GM12865 (cell line): ENCODE data around the gene COL9A3.

Source experiments
- DNase-seq: peaks from one replicate; pipeline ENCODE4 v3.0.0; 2010; ENCODE audit warnings: low read depth
- H3K4me3 ChIP-seq: 2 replicates; pipeline ENCODE4 v1.5.1; 2011; ENCODE audit warnings: mild to moderate bottlenecking, low read depth, low read length, control low read depth
- TF ChIP-seq, protein P1 (sequence below): IDR thresholded peaks from 2 replicates; pipeline ENCODE4 v1.5.1; 2011; ENCODE audit warnings: low read length, control low read depth, low read depth, inconsistent platforms; ENCODE audit not compliant: insufficient read depth; ENCODE audit errors: missing control alignments

Gene COL9A3

DNA sequence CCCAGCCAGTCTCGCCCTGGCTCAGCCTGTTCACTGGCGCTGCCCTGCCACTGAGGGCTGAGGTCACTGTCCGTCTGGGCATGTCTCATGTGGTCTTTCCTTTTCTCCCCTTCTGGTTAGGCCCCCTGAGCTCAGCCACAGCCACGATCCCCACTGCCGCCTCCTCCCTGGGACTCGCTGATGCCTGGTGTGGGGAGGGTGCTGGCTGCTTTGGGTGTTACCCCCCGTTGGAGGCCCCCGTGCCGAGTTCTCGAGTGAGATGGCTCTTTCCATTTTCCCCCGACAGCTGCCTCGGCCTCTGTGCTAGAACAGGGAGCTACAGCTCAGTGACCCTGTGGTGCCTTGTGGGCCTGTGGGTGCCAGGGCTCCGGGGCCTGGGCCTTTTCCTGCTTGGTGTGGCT is 59.7 kb downstream of the COL9A3 start:
- TF ChIP-seq, protein P1, sequence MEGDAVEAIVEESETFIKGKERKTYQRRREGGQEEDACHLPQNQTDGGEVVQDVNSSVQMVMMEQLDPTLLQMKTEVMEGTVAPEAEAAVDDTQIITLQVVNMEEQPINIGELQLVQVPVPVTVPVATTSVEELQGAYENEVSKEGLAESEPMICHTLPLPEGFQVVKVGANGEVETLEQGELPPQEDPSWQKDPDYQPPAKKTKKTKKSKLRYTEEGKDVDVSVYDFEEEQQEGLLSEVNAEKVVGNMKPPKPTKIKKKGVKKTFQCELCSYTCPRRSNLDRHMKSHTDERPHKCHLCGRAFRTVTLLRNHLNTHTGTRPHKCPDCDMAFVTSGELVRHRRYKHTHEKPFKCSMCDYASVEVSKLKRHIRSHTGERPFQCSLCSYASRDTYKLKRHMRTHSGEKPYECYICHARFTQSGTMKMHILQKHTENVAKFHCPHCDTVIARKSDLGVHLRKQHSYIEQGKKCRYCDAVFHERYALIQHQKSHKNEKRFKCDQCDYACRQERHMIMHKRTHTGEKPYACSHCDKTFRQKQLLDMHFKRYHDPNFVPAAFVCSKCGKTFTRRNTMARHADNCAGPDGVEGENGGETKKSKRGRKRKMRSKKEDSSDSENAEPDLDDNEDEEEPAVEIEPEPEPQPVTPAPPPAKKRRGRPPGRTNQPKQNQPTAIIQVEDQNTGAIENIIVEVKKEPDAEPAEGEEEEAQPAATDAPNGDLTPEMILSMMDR = no peak
- no peak for DNase-seq
- no peak overlapping the region for H3K4me3 ChIP-seq

DNA sequence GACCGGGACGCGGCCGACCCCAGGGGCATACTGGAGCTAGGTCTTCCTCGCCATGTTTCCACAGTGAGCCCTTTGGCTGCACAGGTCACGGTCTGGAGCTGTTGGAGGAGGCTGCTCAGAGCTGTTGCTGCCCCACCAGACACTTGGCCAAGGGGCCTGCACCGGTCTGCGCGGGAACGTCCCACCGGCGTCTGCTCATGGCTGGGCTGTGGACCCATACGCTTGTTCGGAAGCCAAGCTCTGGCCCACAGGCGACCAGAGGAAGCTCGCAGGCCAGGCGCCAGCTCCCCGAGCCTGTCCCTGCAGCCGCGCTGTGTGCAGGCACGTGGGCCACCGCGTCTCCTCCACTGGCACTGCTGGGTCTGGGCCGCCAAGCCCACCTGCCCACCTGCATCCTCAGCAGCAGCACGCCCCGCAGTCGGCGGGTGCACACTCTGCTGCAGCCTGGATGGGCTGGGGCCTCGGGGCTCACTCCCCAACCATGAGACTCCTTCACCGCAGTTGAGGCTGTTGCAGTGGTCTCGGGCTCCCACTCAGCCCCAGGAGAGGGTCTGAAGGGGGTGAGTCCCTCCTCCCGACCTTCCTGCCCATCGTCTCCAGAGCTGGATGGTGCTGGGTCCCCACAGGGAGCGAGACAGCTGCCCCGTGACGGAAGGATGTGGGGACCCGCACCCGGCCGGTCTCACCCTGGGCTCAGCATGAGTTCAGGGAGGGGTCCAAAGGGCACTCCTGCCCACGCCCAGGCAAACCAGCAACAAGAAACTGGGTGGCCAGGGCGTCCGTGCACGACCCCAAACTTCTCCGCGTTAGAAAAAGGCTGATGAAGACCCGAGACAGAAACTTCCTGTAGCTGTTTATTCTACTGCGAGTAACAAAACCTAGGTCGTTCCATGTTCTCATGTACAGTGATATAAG is 60.3 kb downstream of the COL9A3 start:
- no peak overlapping the region for H3K4me3 ChIP-seq
- TF ChIP-seq, protein P1 = no peak
- no peak for DNase-seq

DNA sequence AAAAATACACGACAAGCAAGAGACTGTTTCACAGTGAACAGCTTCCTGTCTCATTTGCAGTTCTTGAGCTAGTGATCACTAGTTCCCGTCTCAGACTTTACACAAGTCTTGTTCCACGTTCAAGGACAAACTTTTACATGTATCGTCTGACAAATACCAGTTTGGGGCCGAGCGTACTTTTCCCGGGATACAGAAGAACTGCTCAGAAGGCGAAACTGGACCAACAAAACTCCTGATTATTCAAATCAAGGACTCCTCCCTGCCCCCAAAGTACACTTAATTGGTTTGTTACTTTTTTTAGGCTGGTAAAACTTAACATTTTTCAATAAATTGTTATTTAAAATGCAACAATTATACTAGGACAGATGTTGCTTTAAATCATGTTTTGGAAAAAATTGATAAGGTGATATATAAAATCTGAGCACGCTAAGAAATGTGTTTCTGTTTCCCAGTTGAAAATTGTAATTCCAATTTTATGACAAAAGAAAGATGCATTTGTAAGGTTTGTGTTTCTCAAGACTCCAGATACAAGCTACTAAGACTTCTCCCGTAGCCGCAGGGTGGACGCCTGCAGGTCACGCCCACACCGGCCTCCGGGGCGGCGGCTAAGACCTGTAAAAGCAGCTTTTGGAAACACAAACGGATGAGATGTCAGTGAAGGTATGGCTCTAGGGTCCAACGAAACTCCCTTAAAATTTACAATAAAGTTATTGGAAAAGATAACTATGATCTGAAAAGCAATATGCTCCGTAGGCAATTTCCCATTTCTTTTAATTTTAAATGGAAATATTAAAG is 61.6 kb downstream of the COL9A3 start:
- H3K4me3 ChIP-seq = no peak overlapping the region
- TF ChIP-seq, protein P1 = no peak
- DNase-seq = no peak

DNA sequence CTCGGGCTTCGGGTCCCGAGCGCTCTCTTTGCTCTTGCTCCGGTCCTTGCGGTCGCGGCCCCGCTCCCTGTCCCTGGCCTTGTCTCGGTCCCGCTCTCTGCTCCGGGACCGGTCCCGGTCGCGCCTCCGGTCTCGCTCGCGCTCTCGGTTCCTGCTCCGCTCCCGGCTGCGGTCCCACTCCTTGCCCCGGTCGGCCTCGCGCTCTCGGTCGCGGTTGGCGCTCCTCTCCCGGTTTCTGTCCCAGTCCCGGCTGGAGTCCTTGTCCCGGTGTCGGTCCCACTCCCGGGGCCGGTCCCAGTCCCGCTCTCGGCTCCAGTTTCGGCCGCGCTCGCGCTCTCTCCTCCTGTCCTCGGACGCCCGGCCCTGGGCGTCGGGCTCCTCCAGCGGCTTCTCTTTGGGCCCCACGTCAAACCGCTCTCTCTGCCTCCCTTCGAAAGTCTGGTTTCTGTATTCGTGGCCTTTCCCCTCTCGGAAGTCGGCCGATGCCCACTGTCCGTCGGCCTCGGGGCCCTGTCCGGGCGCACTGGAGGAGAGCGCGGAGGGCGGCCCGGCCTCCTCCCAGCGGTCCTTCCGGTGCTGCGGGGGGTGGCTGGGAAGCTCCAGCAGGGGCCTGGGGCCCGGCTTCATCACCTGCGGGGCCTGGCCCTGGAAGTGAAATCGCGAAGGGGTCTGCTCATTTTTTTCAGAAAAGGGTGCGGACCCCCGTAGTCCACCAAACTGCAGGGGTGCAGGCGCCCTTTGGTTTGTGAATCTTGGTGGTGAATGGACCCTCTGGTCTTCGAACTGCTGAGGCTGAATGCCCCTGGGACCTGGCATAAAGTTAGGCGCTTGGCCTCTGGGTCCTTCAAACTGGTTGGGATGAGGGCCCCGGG is 62.7 kb downstream of the COL9A3 start:
- no peak for DNase-seq
- no peak overlapping the region for H3K4me3 ChIP-seq
- TF ChIP-seq, protein P1 = no peak

DNA sequence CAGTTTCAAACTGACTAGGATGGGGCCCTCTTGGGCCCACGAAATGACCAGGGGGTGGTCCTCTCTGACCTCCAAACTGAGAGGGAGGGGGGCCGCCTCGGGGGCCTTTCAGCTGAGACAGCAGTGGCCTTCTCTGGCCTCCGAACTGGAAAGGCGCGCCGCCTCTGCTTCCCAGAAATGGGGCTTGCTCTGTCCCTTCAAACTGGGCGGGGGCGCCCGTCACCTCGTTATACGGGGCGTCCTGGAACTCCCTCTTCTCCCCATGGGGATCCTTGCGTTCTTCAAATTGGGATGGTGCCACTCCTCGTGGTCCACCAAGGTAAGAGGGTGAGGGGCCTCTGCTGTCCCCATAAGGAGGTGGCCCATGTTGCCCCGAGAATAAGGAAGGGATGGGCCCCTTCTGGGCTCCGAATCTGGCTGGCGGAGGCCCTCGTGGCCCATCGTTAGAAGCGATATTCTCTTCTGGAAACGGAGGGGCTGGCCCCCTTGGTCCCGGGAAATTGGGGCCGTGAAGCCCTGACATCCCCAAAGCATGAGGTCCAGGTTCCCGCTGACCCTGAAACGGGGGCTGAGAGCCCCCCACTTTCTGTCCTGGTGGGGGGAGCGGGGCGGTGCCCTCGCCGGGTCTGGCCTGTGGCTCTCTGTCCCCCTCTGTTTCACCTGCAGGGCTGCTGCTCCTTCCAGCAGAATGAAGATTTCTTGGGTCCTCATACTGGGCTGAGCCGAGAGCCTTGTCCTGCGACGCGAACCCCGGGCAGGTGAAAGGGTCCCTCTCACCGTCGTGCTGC is 63.5 kb downstream of the COL9A3 start:
- TF ChIP-seq, protein P1 = no peak
- no peak overlapping the region for H3K4me3 ChIP-seq
- no peak for DNase-seq

DNA sequence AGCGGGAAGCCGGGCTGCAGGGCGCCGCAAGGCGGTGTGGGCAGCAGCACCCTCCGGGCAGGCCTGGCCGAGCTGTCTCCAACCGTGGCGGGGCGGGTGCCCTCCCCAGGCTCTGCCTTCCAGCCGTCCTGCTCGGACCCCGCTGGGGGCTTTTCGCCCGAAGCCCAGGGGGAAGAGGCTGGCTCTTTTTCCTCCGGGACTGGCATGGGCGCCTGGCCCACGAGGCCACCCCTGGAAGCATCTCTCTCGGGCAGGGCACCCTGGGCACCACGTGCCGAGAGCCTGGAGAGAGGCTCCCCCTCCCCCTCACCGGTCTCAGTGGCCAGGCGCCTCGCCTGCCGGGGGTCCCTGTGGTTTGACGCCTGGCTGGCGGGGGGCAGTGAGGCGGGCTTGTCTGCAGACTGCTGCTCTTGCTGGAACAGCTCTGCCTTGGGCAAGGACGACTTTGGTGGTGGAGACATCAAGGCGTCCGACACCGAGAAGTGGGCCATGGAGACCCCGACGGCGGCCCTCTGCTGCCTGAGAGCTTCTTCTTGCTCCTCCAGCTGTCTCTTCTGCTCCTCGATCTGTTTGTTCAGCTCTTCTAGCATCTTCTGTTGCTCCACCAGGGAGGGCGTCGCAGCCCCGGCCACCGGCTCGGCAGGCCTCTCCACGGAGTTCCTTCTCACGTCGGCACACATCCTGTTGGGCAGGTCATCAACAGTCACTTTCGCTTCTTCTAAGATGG is 64.2 kb downstream of the COL9A3 start:
- no peak overlapping the region for H3K4me3 ChIP-seq
- TF ChIP-seq, protein P1 = no peak
- no peak for DNase-seq
